Neural cell (in vitro differentiated cells): Measurements from ENCODE around the gene SEMA3B. TPM values are rescaled to one million over a fixed set of nuclear protein-coding genes. Genes with fewer than 3 reads are reported as not detected.

Experiments
- H2AFZ ChIP-seq: fragments of 200-600, 300-800 bp; sonication (generic), shearing (Covaris generic); 2 replicates; pipeline ENCODE4 v1.6.0; 2014; ENCODE audit warnings: low read depth, mild to moderate bottlenecking, antibody characterized with exemption, low read length, moderate library complexity
- H3F3A ChIP-seq: fragments of 200-600 bp; shearing (Covaris generic); 2 replicates; pipeline ENCODE4 v1.6.1; 2016; ENCODE audit warnings: mild to moderate bottlenecking, moderate library complexity, mixed read lengths, antibody characterized with exemption, low read length; ENCODE audit not compliant: insufficient read depth, poor library complexity, severe bottlenecking
- H3K27ac ChIP-seq: fragments of 200-600, 300-800 bp; sonication (generic), shearing (Covaris generic); 2 replicates; pipeline ENCODE4 v1.5.1; 2014; ENCODE audit warnings: mild to moderate bottlenecking, low read length, moderate library complexity
- H3K27me3 ChIP-seq: fragments of 300-800, 200-600 bp; sonication (generic), shearing (Covaris generic); 2 replicates; pipeline ENCODE4 v1.6.0; 2014; ENCODE audit warnings: mild to moderate bottlenecking, low read depth, low read length, moderate library complexity; ENCODE audit not compliant: insufficient read depth
- H3K36me3 ChIP-seq: fragments of 300-800, 200-600 bp; sonication (generic), shearing (Covaris generic); 2 replicates; pipeline ENCODE4 v1.5.1; 2014; ENCODE audit warnings: mild to moderate bottlenecking, antibody characterized with exemption, low read length, moderate library complexity; ENCODE audit not compliant: insufficient read depth
- H3K4me2 ChIP-seq: fragments of 300-800, 200-600 bp; sonication (generic), shearing (Covaris generic); 2 replicates; pipeline ENCODE4 v1.6.0; 2014; ENCODE audit warnings: mild to moderate bottlenecking, low read length
- H3K4me3 ChIP-seq: fragments of 300-800, 200-600 bp; sonication (generic), shearing (Covaris generic); 2 replicates; pipeline ENCODE4 v1.5.1; 2014; ENCODE audit warnings: mild to moderate bottlenecking, low read length, moderate library complexity
- H3K79me2 ChIP-seq: fragments of 200-600 bp; shearing (Covaris generic); replicated peaks from 2 replicates; pipeline ENCODE4 v1.6.0; 2014; ENCODE audit warnings: mild to moderate bottlenecking, low read length, moderate library complexity; ENCODE audit not compliant: insufficient read depth
- H3K9ac ChIP-seq: fragments of 300-800, 200-600 bp; sonication (generic), shearing (Covaris generic); 2 replicates; pipeline ENCODE4 v1.6.1; 2016; ENCODE audit warnings: mild to moderate bottlenecking, low read length, mixed read lengths
- H3K9me2 ChIP-seq: fragments of 200-600 bp; shearing (Covaris generic); 2 replicates; pipeline ENCODE4 v1.6.1; 2016; ENCODE audit warnings: mild to moderate bottlenecking, low read length, mixed read lengths; ENCODE audit not compliant: insufficient read depth
- H3K9me3 ChIP-seq: fragments of 200-600, 300-800 bp; sonication (generic), shearing (Covaris generic); 2 replicates; pipeline ENCODE4 v1.6.1; 2016; ENCODE audit warnings: mild to moderate bottlenecking, mixed run types, low read length, moderate library complexity, mixed read lengths
- H4K20me1 ChIP-seq: fragments of 200-600 bp; shearing (Covaris generic); 2 replicates; pipeline ENCODE4 v1.6.1; 2016; ENCODE audit warnings: mild to moderate bottlenecking, mixed run types; ENCODE audit not compliant: insufficient read depth
- CTCF ChIP-seq: fragments of 450-650 bp; IDR thresholded peaks from 2 replicates; pipeline ENCODE4 v1.5.1; 2014; ENCODE audit warnings: antibody characterized with exemption, mild to moderate bottlenecking, moderate library complexity; ENCODE audit not compliant: poor library complexity, severe bottlenecking
- EP300 ChIP-seq: fragments of 450-650 bp; conservative IDR thresholded peaks from 2 replicates; pipeline ENCODE4 v1.6.1; 2014; ENCODE audit warnings: antibody characterized with exemption, mild to moderate bottlenecking, moderate library complexity; ENCODE audit not compliant: poor library complexity, severe bottlenecking
- EZH2 ChIP-seq: fragments of 200-600, 300-800 bp; shearing (Covaris generic), sonication (generic); IDR thresholded peaks from 2 replicates; pipeline ENCODE4 v1.6.1; 2014; ENCODE audit warnings: antibody characterized with exemption, low read length, borderline replicate concordance, mild to moderate bottlenecking; ENCODE audit not compliant: insufficient read depth, poor library complexity, severe bottlenecking
- MXI1 ChIP-seq: fragments of 450-650 bp; conservative IDR thresholded peaks from 2 replicates; pipeline ENCODE4 v1.6.1; 2014; ENCODE audit warnings: antibody characterized with exemption, mild to moderate bottlenecking; ENCODE audit not compliant: poor library complexity, severe bottlenecking
- POLR2AphosphoS5 ChIP-seq: IDR thresholded peaks from 2 replicates; pipeline ENCODE4 v1.6.1; 2012
- RAD21 ChIP-seq: fragments of 450-650 bp; conservative IDR thresholded peaks from 2 replicates; pipeline ENCODE4 v1.6.1; 2014; ENCODE audit warnings: antibody characterized with exemption, mild to moderate bottlenecking, moderate library complexity
- REST ChIP-seq: IDR thresholded peaks from 2 replicates; pipeline ENCODE4 v1.6.1; 2012; ENCODE audit warnings: borderline replicate concordance
- SMC3 ChIP-seq: fragments of 450-650 bp; conservative IDR thresholded peaks from 2 replicates; pipeline ENCODE4 v1.6.1; 2014; ENCODE audit warnings: antibody characterized with exemption, mild to moderate bottlenecking, moderate library complexity; ENCODE audit not compliant: poor library complexity
- TAF1 ChIP-seq: IDR thresholded peaks from 2 replicates; pipeline ENCODE4 v1.6.1; 2012; ENCODE audit warnings: low read depth
- polyA plus RNA-seq: library from polyadenylated mRNA; depleted of rRNA; stranded (reverse); fragments of >200 nt; gene quantifications from 2 replicates; pipeline ENCODE4 v1.2.3, GENCODE V29; 2014

The SEMA3B gene
- polyA plus RNA-seq, 1 donor from 2014 or later = 7.8 TPM

- no peak overlapping the region for H3K4me3 ChIP-seq
- no peak overlapping the region for H3K4me2 ChIP-seq
- H3K27me3 ChIP-seq = no peaks in the 10 kb centered on the region
- peak overlapping the region; percentile 2 for H3K27ac ChIP-seq
- no peaks in the 10 kb centered on the region for H3K36me3 ChIP-seq
- H3K9ac ChIP-seq = no peak overlapping the region
- no peak for TF ChIP-seq SMC3
- no peak for TF ChIP-seq EZH2
- no peak for TF ChIP-seq POLR2AphosphoS5
- TF ChIP-seq TAF1 = no peak
- TF ChIP-seq REST = no peak
- TF ChIP-seq CTCF = no peak
- H3K9me3 ChIP-seq = no peaks in the 10 kb centered on the region
- H3K79me2 ChIP-seq = no peaks in the 10 kb centered on the region
- no peaks in the 10 kb centered on the region for H3F3A ChIP-seq
- H4K20me1 ChIP-seq = no peaks in the 10 kb centered on the region
- no peaks in the 10 kb centered on the region for H3K9me2 ChIP-seq
- no peak overlapping the region for H2AFZ ChIP-seq
Observed at GRCh38 chr3:50230794-50231125, 38.2 kb upstream of the SEMA3B start.

GRCh38 chr3:50231581-50231980, 37.4 kb upstream of the SEMA3B start:
- Histone ChIP-seq H3K9me2 (no peaks in the 10 kb centered on the region), H3K79me2 (peaks cover 6% of the 10 kb centered on the region), H2AFZ (no peak overlapping the region), H3K9ac (no peak overlapping the region), H3K9me3 (no peaks in the 10 kb centered on the region), H4K20me1 (no peaks in the 10 kb centered on the region), H3K4me2 (no peak overlapping the region), H3K27ac (no peak overlapping the region), H3F3A (no peaks in the 10 kb centered on the region), H3K36me3 (no peaks in the 10 kb centered on the region), H3K4me3 (no peak overlapping the region), H3K27me3 (no peaks in the 10 kb centered on the region)
- TF ChIP-seq CTCF = no peak
- no peak for TF ChIP-seq RAD21
- no peak for TF ChIP-seq REST
- TF ChIP-seq TAF1 = no peak
- TF ChIP-seq EZH2 = no peak
- TF ChIP-seq POLR2AphosphoS5 = no peak
- TF ChIP-seq SMC3 = no peak
- no peak for TF ChIP-seq MXI1
- TF ChIP-seq EP300 = no peak
